A673 (cell line): Measurements from ENCODE around the gene SORCS3.

Experiments
- CTCF ChIP-seq: fragments of 300-800, 200-600 bp; sonication (generic); conservative IDR thresholded peaks from 2 replicates; pipeline ENCODE4 v1.5.1; 2017; ENCODE audit warnings: low read depth, mild to moderate bottlenecking, antibody characterized with exemption, low read length, moderate library complexity, mixed read lengths
- EZH2 ChIP-seq: fragments of 200-600 bp; sonication (generic); IDR thresholded peaks from 2 replicates; pipeline ENCODE4 v1.6.1; 2017; ENCODE audit warnings: borderline replicate concordance, low read depth, mild to moderate bottlenecking, mixed read lengths, antibody characterized with exemption, low read length; ENCODE audit not compliant: poor library complexity, severe bottlenecking

DNA sequence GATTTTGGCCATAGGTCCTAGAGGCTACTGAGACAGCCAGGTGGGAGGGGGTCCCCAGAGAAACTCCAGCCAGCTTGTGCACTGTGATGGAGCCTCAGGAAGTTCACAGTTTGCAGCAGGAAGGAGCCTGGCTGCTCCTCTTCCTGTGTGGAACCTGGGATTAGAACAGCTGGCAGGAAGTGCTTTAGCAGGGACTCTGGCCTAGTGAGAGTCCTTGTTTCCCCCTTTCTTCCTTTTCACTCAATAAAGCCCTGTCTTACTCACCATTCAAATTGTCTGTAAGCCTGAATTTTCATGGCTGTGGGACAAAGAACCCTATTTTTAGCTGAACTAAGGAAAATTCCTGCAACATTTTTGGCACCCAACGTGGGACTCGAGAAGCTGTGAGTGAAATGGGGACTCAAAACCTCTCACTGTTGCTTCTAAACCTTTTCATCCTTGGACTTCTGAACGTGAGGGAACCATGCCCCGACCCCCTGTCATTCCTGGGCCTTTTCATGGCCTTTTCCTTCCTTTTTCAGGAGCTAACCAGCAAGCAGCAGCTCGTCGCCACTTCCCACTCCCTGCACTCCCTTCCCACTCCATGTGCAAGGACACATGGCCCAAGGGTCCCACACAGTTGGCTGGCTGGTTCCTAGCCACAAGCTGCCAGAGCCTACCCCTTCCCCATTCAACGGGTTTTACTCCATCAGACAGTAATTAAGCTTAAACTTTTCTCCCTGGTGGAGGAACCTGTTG, 32.8 kb upstream of the SORCS3 start:
- TF ChIP-seq CTCF (no peak), EZH2 (no peak)
